Jurkat, Clone E6-1 (cell line): ENCODE data around the gene HPX.
A peak's percentile ranks its signal among the peaks of the same experiment; 100 is the strongest.

Experiments used
- DNase-seq: peaks from one replicate; pipeline ENCODE4 v3.0.0-alpha.2; 2011; ENCODE audit warnings: low read depth, low spot score
- H3K4me3 ChIP-seq: 2 replicates; pipeline ENCODE4 v1.5.1; 2011; ENCODE audit warnings: mild to moderate bottlenecking, low read length, control low read depth, moderate library complexity

HPX gene

DNA sequence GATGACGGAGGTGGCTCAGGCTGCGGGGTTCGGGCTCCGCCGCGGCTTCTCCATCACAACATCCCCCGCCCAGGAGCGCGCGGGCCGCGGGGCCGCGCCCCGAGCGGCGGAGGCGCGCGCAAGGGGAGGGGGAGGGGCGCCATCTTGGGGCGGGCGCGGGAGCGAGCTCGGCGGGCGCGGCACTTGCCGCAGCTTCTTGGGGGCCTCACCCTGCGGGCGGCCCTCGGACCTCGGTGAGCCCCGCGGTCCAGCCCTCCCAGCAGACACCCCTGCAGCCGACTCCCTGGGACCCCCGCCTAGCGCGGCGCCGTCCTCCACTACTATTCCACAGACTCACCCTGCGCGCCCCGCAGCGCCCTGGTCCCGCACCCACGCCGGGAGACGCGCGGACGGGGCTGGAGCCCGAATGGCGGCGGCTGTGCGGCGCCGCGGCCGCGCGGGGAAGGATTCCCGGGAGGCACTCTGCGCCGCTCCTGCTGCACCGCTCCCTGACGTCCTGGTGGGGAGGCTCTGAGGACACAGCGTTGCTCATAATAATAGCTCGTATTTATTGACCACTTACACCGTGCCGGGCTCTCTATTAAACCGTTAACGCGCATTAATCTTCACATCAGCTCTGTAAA, 21.7 kb downstream of the HPX start, which contains the start of gene APBB1:
Gene APBB1 (minus strand): TSS at position 86 of the 623 bp plus-strand sequence. CDS start 7,747 bp downstream, outside the sequence.
- peak within 1 kb of the TSS; percentile 61 for H3K4me3 ChIP-seq
- DNase-seq, result peak; percentile 27

DNA sequence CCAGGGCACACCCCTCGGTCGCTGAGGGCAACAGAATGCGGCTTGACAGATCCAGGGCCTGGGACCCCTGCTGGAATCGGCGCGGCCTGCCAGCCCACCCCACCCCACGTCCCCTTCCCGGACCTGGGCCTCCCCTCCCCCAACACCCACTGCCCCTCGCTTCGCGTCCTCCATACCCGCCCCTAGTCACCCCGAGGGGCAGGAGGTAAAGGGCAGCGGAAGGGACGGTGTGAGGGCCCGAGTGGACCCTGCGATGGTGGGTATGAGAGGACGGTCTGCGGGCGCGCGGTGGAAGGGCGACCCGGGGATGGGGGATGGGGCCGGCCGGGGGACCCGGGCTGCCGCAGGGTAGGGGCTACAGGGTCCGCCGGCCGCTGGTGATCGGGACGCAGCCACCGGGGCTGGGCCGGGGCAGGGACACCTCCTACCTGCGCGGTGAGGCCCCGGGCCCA, 22.2 kb downstream of the HPX start:
- no peak for DNase-seq
- peak overlapping the region; percentile 61 for H3K4me3 ChIP-seq

DNA sequence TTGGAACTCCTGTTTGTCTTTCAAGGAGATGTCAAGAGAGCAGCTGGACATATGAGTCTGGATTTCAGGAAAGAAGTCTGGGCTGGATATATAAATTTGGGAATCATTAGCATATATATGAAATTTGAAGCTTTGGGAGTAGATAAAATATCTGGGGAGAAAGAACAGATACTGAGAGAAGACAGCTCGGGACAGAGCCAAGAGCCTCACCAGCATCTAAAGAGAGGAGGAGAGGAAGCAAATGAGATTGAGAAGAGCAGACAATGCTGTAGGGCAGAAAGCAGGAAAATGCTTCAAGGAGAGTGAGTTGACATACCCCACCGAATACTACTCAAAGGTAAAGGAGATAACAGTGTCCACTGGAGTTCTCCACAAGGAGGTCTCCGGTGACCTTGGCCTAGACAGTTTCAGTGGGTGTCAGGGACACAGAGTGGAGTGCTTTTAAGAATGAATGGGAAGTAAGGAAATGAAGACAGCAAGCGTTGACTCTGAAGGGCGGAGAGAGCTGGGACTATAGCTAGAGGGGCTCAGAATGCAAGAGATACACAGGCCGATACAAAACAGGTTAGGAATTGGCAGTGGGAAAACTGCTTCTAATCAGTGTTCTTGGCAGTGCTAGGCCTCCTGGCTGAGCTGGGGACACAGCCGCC, 22.8 kb downstream of the HPX start:
- no peak for DNase-seq
- H3K4me3 ChIP-seq, result no peak overlapping the region

DNA sequence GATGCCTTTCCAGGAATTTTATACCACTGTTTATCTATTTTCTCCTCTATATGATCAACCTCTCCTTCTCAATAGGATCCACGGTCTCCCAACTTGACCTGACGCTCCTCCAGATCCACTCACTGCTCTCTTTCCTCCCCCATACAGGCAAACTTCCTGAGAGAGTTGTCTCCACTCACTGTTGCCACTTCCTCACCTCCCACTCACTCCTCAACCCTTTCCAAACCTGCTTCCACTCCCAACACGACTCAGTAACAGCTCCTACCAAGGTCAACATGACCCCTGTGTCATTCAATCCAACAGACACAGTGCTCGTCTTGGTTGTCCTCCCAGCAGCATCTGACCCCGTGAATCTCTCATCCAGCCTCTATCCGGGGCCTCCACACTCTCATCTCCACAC, 25.0 kb downstream of the HPX start:
- no peak overlapping the region for H3K4me3 ChIP-seq
- DNase-seq, result no peak

DNA sequence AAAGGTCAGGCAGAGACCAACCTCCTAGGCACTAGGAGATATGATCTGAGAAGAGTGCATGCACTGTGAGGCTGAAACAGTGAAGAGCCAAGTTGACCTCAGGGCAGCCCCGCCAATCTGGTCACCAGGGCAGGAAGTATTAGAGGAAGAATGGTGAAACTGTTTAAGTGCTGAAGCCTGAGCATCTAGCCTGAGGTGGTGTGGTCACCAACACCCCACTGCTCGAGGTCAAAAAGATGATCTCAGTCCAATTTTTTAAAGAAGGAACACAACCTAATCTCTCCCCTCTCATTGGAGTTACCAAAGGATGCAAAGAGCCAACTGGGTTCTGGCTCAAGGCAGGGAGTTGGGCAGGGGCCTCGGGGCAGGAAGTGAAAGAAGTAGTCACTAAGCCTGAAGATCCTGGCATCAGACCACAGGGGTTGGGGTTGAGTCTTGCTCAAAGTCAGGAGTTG, 25.9 kb downstream of the HPX start:
- H3K4me3 ChIP-seq, result no peak overlapping the region
- no peak for DNase-seq

DNA sequence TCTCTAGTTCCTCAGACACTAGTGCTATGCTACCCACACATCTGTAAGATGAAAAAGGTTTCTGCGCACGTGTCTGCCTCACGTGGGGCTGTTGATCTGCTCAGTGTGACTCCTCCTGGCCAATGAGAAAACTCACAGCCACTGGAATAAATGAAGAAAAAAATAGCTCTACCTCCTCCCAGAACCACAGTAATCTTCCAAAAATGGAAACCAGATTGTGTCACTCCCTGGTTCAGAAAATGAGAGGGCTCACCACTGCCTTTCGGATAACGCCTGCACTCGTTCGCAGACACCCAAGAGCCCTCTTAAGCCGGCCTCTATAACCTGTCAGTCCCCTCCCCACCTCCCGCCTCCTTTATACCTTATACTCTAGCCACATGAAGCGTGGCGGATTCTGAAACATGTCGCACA, 27.0 kb downstream of the HPX start:
- no peak overlapping the region for H3K4me3 ChIP-seq
- peak; percentile 31 for DNase-seq

DNA sequence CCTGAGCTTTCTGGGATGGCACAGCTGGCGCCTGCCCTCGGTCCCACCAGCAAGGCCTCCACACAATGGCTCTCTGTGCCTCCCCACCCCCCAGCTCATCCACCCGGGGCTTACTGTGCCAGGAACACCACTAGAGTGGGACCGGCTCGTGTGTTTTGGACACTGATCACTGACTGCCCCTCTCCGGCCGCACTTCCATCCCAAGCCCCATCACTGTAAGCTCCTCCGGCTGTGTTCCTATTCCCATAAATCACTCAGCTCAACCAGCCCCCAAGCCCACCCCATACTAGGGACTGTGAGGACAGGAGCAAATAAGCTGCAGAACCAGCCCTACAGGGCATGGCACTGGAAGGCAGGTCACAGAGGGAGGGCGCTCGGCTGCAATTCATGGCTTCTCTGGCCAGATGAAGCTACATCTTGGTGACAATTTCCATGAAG, 29.2 kb downstream of the HPX start:
- DNase-seq, result no peak
- no peak overlapping the region for H3K4me3 ChIP-seq

DNA sequence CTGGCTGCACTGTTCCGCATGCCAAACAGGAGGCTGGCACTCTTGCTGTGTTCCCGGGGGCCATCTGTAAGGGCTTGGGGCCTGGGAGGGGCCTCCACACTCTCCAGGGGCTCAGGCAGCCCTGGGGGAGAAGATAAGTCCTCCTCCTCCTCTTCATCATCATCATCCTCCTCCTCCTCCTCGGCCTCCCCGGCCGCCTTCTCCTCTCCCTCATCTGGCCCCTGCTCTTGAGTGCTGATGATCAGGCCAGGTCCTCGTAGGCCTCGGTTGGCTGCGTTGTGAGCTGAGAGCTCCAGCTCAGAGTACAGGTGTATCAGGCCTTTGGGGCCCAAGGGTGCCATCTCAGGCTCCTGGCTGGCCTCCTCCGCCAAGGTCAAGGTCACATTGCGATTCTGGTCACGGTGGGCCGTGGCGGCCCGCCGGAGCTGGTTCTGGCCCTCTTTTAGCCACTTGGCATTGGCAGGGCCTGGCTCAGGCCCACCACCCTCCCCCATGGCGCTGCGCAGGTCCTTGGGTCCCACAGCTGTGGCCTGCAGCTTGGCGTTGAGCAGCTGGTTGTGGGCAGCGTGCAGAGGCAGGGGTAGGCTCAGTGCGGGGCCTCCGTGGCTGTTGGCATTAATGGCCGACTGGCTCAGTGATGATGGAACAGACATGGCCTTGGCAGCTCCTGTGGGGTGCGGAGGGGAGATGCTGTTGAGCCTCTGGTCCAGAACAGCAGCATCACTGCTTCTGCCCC, 29.9 kb downstream of the HPX start:
- DNase-seq, result no peak
- no peak overlapping the region for H3K4me3 ChIP-seq

DNA sequence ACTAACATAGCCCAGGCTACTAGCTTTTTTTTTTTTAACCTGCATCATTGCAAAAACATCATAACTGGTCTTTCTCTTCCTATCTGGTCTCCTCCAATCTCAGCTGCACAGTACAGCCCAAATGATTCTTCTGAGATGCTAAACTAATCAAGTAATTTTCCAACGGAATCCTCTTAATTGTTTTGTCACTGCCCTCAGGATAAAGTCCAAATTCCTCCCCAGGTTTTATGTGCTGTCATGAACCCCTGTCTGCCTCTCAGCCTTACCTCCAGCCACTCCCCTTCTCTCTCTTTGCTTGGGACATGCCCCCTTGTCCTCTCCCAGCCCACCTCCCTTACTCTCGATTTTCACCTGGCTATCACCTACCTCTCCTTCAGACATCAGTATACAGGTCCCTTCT, 34.4 kb downstream of the HPX start:
- DNase-seq, result no peak

DNA sequence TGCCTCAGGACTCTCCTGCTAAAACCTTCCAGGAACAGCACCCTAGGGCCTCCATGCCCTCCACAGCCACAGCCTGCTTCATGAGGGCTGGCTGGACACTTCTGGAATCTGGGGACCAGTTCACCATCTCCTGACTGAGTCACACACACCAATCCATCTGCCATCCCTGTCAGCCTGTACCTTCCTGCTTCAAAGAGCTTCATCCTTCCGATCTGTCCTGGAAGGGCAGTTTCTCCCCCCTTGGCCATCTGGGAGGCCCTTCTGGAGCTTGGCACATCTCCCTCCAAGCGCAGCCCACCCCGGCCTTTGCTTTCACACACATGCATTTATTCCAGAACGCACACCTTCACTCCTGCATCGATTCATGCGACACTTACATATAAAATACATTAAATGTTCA, 34.9 kb downstream of the HPX start:
- H3K4me3 ChIP-seq, result no peak overlapping the region
- DNase-seq, result no peak

More for the DNA sequence above, 34.4 kb downstream of the HPX start:
- H3K4me3 ChIP-seq, result no peak overlapping the region

DNA sequence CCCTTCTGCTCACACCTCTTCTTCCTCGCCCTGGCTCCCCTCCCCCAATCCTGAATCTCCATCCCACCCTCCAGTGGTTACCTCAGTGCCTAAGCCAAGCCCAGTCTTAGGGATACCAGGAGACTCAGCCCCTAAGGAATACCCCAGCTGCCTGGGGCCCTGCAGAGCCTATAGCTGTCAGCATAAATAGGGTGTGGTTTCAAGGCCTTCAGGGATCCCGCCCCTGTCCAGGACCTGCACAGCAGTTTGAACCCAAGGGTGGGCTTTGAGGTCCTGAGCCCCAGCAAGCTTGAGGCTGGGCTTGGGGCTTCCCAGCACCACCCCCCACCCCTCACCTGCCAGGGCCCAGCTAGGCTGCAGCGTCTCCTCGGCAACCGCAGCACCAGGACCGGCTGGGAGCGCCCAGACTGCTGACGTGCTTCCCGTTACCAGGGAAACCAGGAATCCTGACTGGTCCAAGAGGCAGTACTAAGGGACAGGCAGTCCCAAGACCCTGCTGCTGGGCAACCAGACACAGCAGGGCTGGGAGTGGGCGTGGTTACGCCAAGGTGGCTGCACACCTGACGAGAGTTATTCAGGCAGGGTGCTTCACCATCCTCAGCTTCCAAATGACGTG, 35.6 kb downstream of the HPX start:
- H3K4me3 ChIP-seq, result no peak overlapping the region
- DNase-seq, result no peak

DNA sequence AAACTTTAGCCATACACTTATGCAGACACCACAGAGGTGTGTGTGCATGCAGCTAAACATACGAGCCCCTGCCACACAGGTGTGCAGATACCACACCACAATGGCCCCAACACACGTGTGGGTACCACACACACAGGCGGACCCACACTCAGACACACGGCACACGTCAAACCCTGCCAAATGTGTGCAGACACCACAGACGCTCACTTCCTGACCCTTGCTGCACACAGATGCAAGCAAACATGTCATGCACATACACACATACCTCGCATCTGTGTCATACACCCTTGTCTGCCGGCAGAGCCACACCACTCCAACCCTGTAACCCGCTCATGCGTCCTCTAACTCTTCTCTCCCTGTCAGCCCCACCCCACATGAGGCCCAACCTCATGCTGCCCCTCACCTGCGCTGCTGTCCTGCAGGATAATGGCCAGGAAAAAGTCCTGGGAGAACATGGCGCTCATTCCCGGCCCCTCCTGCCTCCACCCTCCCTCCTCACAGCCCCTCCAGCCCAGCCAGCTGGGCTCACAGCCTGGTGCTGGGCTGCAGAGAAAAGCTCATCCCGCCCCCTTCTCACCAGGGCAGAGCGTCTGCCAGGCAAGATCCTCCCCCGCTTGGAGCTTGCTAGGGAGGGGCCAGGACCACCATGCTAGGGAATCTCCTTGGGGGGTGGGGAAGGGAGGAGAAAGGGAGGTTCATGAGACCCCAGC, 36.3 kb downstream of the HPX start:
- no peak overlapping the region for H3K4me3 ChIP-seq
- no peak for DNase-seq

DNA sequence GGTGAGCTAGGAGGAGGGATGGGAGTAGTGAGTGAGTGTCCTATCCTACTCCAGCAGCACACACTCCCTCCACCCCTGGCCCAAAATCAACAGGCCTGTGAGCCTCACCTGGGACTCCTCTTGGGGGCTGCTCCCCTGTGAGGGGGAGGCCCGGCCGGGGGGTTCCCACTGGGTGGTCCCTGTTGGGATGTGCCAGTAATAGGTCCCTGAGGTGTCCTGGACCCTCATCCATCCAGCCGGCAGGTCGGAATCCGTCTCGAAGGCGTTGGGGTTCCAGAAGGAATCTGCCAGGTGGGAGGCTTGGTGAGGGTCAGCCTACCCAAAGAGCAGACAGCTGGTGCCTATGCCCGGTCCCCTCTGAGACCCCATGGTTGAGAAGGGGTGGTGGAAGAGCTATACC, 37.2 kb downstream of the HPX start:
- H3K4me3 ChIP-seq, result no peak overlapping the region
- DNase-seq, result no peak

DNA sequence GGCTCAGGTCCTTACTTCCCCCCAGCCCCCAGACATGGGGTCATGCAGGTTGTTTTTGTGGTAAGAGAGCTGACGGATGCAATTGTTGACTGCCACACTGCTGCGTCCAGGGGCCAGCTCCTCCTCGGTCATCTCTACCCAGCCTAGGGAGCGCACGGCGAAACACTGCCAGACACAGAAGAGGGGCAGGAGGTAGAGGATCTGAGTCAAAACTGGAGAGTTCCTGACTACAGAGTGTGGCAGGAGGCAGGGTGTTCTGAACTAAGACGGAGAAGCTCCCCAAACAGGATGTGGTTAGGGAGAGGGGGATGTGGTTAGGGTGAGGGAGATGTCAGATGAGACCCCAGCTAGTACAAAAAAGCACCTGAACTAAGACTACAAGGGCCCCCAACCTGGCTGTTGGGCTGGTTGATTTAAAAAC, 38.2 kb downstream of the HPX start:
- DNase-seq, result peak; percentile 100
- peak overlapping the region; percentile 49 for H3K4me3 ChIP-seq

DNA sequence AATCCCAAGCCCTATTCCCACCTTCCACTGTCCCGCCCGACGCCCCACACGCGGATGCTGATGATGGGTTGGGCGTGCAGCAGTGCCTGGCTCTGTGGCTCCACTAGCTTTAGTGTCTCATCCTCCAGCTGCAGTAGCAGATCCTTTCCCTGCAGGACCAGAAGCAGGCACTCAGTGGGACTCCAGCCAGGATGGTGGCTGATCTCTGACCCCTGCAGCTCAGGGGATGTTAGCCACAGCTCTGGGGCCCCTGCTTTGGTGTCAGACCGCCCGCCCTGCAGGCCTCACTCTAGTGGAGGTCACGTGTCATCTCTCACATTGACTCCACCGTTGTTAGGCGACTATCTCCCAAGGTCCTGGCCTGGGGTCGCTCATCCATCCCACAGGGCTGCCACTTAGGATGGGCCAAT, 38.7 kb downstream of the HPX start:
- H3K4me3 ChIP-seq, result peak overlapping the region; percentile 49
- peak; percentile 37 for DNase-seq

DNA sequence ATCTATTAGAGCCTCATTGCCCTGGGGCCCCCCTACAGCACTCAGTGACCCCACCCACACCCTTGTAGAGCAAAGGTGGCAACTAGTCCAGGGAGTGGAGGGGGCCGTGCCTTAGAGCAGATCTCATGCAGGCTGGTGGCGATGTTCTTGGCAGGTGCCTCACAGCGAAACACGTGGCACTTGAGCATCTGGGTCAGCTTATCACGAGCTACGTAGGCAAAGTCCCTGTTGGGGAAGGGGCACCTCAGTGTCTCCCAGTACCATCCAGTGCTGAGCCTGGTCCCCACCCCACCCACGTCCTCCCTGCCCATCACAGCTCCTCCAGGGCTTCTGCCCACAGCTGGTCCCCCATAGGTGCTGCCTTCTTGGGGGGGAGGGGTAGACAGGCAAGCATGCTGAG, 39.3 kb downstream of the HPX start:
- no peak overlapping the region for H3K4me3 ChIP-seq
- DNase-seq, result no peak

DNA sequence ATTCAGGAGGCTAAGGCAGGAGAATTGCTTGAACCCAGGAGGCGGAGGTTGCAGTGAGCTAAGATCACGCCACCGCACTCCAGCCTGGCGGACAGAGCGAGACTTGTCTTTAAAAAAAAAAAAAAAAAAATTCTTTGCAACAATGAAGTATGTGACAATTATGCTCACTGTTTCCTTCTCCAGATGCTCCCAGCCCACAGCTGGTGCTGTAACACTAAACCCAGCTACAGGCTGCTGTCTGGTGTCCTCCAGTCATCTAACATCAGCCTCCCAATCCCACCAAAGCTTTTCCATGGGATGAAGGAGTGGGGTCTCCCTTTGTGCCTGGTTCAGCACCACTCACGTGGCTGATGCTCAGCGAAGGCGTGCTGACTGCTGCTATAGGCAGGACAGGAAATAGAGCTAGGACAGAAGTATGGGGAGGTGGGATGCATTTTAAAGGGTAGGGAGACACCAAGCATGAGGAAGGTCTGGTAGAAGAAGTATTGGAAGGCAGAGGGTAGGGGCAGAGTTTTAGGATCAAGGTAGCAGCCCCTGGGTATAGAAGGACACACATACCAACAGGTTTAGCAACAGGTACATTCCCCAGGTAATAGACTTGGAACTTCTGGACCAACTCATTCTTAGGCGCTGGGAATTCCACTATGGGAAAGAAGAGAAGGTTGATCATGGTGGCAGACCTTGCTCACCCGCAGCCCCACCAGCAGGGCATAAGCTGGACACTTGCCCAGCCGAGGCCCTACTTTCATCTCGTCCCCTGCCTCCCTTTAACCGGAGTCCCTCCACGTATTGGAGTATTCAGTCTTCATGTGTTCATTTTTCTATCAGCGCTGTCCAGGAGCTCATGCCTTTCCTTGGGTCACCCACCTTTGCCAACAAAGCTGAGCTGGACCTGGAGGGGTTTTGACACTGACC, 40.1 kb downstream of the HPX start:
- no peak overlapping the region for H3K4me3 ChIP-seq
- no peak for DNase-seq

DNA sequence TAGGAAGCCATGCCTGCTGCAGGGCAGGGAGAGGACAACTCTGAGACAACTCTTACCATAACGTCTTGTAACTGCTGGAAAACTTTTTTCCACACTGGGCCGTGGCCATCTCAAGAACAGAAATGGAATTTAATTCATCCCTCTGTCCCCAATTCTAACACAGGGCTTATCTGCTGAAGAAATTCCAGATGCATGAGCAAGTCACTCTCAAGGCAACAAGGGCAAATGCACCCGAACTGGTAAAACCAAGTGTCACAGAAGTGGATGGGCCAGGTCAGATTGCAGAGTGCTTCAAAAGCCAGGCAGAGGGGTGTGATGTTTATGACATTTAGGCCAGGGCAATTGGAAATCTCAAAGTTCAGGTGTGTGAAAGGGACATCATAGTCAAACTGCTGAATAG, 43.2 kb downstream of the HPX start:
- DNase-seq, result no peak
- no peak overlapping the region for H3K4me3 ChIP-seq
